SK-N-SH (cell line): ENCODE results near the gene DDX42. TPM values are rescaled to one million over a fixed set of nuclear protein-coding genes. Genes with fewer than 3 reads are reported as not detected.

Source experiments
- CTCF ChIA-PET: fragments of 300-600, 350-600 bp; formaldehyde crosslinking; extraction: SDS; loops from one replicate; lab custom pipeline; 2021; lab: Yijun Ruan, JAX
- POLR2A ChIA-PET: fragments of 350-600 bp; sonication (Branson Sonifier 250); formaldehyde crosslinking; extraction: SDS; loops from one replicate; lab custom pipeline; 2020; ENCODE audit warnings: antibody characterized with exemption, inconsistent platforms; lab: Yijun Ruan, JAX
- DNase-seq: peaks from one replicate; pipeline ENCODE4 v3.0.0; 2012
- H2AFZ ChIP-seq: fragments of 200-600 bp; sonication (generic); 2 replicates; pipeline ENCODE4 v1.8.1; 2016; ENCODE audit warnings: antibody characterized with exemption, mild to moderate bottlenecking, low read depth
- H3F3A ChIP-seq: fragments of 200-600 bp; sonication (generic); replicated peaks from 2 replicates; pipeline ENCODE3; 2016; ENCODE audit warnings: antibody characterized with exemption, mild to moderate bottlenecking; ENCODE audit not compliant: insufficient read depth
- H3K27ac ChIP-seq, 2 experiments: fragments of 200-500 bp in 1 of 2; fragments of 200-600 bp in 1 of 2; sonication (Bioruptor generic) in 1 of 2; sonication (generic), shearing (Covaris generic) in 1 of 2; 2 replicates each; pipeline versions ENCODE4 v1.5.1 to v1.6.1; 2014 to 2016; ENCODE audit warnings: low read depth in 2 of 2, inconsistent platforms in 1 of 2, low read length in 1 of 2, mild to moderate bottlenecking in 1 of 2, mixed read lengths in 1 of 2
- H3K27me3 ChIP-seq: fragments of 200-600 bp; sonication (generic), shearing (Covaris generic); 2 replicates; pipeline ENCODE4 v1.6.1; 2016; ENCODE audit warnings: mixed run types; ENCODE audit not compliant: insufficient read depth
- H3K36me3 ChIP-seq, 2 experiments: fragments of 200-500 bp in 1 of 2; fragments of 200-600 bp in 1 of 2; sonication (Bioruptor generic) in 1 of 2; sonication (generic) in 1 of 2; replicated peaks in 1 of 2; 2 replicates each; pipeline versions ENCODE3 to v1.5.1; 2014 to 2016; ENCODE audit warnings: low read length in 1 of 2, mild to moderate bottlenecking in 1 of 2; ENCODE audit not compliant: insufficient read depth in 2 of 2, control insufficient read depth in 1 of 2
- H3K4me1 ChIP-seq, 2 experiments: fragments of 200-500 bp in 1 of 2; fragments of 200-600 bp in 1 of 2; sonication (Bioruptor generic) in 1 of 2; sonication (generic), shearing (Covaris generic) in 1 of 2; 2 replicates each; pipeline versions ENCODE4 v1.5.1 to v1.6.1; 2014 to 2016; ENCODE audit warnings: low read depth in 1 of 2, low read length in 1 of 2, mixed run types in 1 of 2; ENCODE audit not compliant: insufficient read depth in 2 of 2, control insufficient read depth in 1 of 2
- H3K4me2 ChIP-seq: fragments of 200-600 bp; sonication (generic), shearing (Covaris generic); 2 replicates; pipeline ENCODE4 v1.6.1; 2017; ENCODE audit warnings: mixed run types
- H3K4me3 ChIP-seq, 2 experiments: fragments of 200-500 bp in 1 of 2; fragments of 200-600 bp in 1 of 2; sonication (Bioruptor generic) in 1 of 2; sonication (generic), shearing (Covaris generic) in 1 of 2; 2 replicates each; pipeline versions ENCODE4 v1.5.1 to v1.8.1; 2014 to 2016; ENCODE audit warnings: low read depth in 2 of 2, inconsistent platforms in 1 of 2, low read length in 1 of 2, mild to moderate bottlenecking in 1 of 2, mixed read lengths in 1 of 2, moderate library complexity in 1 of 2
- H3K79me2 ChIP-seq: fragments of 200-600 bp; sonication (generic); 2 replicates; pipeline ENCODE4 v1.8.1; 2017; ENCODE audit warnings: mild to moderate bottlenecking; ENCODE audit not compliant: insufficient read depth
- H3K9ac ChIP-seq: fragments of 200-600 bp; sonication (generic); 2 replicates; pipeline ENCODE4 v1.6.1; 2017; ENCODE audit warnings: mixed run types
- H3K9me2 ChIP-seq: fragments of 200-600 bp; sonication (generic); 2 replicates; pipeline ENCODE4 v1.6.1; 2017; ENCODE audit warnings: mixed run types
- H3K9me3 ChIP-seq: fragments of 200-600 bp; sonication (generic); 2 replicates; pipeline ENCODE4 v1.6.1; 2017; ENCODE audit warnings: mixed run types, mild to moderate bottlenecking, moderate library complexity
- H4K20me1 ChIP-seq: fragments of 200-600 bp; sonication (generic); 2 replicates; pipeline ENCODE4 v1.6.1; 2017; ENCODE audit warnings: mild to moderate bottlenecking, mixed run types; ENCODE audit not compliant: insufficient read depth
- CHD2 ChIP-seq: fragments of 150-350 bp; IDR thresholded peaks from 2 replicates; pipeline ENCODE4 v1.6.1; 2018; ENCODE audit warnings: low read length; ENCODE audit not compliant: partially characterized antibody
- FOSL2 ChIP-seq: IDR thresholded peaks from 2 replicates; pipeline ENCODE4 v1.4.0; 2012; ENCODE audit warnings: low read depth, mild to moderate bottlenecking, moderate library complexity, borderline replicate concordance
- MEF2A ChIP-seq: IDR thresholded peaks from 2 replicates; pipeline ENCODE4 v1.4.0; 2012; ENCODE audit warnings: low read depth, borderline replicate concordance
- NFIC ChIP-seq: IDR thresholded peaks from 2 replicates; pipeline ENCODE4 v1.4.0; 2012; ENCODE audit warnings: borderline replicate concordance
- NRF1 ChIP-seq: IDR thresholded peaks from 2 replicates; pipeline ENCODE4 v1.6.1; 2012; ENCODE audit warnings: low read depth, mild to moderate bottlenecking, low read length
- POLR2AphosphoS5 ChIP-seq: IDR thresholded peaks from 2 replicates; pipeline ENCODE4 v1.6.1; 2012; ENCODE audit warnings: low read depth, low read length
- REST ChIP-seq: IDR thresholded peaks from 2 replicates; pipeline ENCODE4 v1.6.1; 2012; ENCODE audit warnings: mild to moderate bottlenecking, low read depth, low read length, moderate library complexity
- RFX5 ChIP-seq: IDR thresholded peaks from 2 replicates; pipeline ENCODE4 v1.6.1; 2012; ENCODE audit warnings: mild to moderate bottlenecking, improper control_type of control experiment, low read length
- TAF1 ChIP-seq: IDR thresholded peaks from 2 replicates; pipeline ENCODE4 v1.6.1; 2012; ENCODE audit warnings: low read depth, mild to moderate bottlenecking, low read length, moderate library complexity, borderline replicate concordance
- WGBS: methylation state at CpG from one replicate; pipeline ENCODE4 v1.1.6; 2017; ENCODE audit warnings: low lambda C conversion rate; 5-methylcytosine and 5-hydroxymethylcytosine counted together
- polyA plus RNA-seq, 3 experiments: library from polyadenylated mRNA; depleted of rRNA; stranded (reverse); fragments of >200 nt; gene quantifications; 2 replicates each; pipeline ENCODE4 v1.2.3, GENCODE V29; 2012

The DDX42 gene
- polyA plus RNA-seq, 1 of the 3 experiments (the other 2 are of a cell fraction) = 115 TPM

GRCh38 chr17:63830904-63831491 is 57.0 kb downstream of the DDX42 start:
- Histone ChIP-seq H2AFZ (no peak overlapping the region), H3K9me3 (no peaks in the 10 kb centered on the region), H3K4me3 (no peak overlapping the region), H3K36me3 (peaks cover 62 to 71% of the 10 kb centered on the region in 2 experiments), H3K27ac (no peak overlapping the region), H3K4me1 (peaks cover 3 to 27% of the 10 kb centered on the region in 2 experiments; a peak in 2 of 4 replicates), H3F3A (peaks cover 35% of the 10 kb centered on the region), H3K27me3 (no peaks in the 10 kb centered on the region), H3K9ac (no peak overlapping the region), H4K20me1 (peaks cover 12% of the 10 kb centered on the region; the same call in 1 of the 2 replicates), H3K9me2 (no peaks in the 10 kb centered on the region), H3K4me2 (no peak overlapping the region), H3K79me2 (peaks cover 42% of the 10 kb centered on the region)
- CTCF ChIA-PET = interaction anchor here (0.5 to 7.4 kb wide), 9 partner anchors 9 to 406 kb away, joined by 3 to 96 read pairs (median 3); partner anchors contain the start of gene SMARCD2
- DNase-seq = no peak
- WGBS = 92% methylated on average over 15 of the region's 15 CpGs
- TF ChIP-seq RFX5 (no peak), NFIC (no peak), NRF1 (no peak), MEF2A (no peak), FOSL2 (no peak)
- POLR2A ChIA-PET = interaction anchor here (0.7 to 9.1 kb wide), 3 partner anchors 10 to 101 kb away, joined by 3 to 108 read pairs (median 7); partner anchors contain the start of gene SMARCD2

DNA sequence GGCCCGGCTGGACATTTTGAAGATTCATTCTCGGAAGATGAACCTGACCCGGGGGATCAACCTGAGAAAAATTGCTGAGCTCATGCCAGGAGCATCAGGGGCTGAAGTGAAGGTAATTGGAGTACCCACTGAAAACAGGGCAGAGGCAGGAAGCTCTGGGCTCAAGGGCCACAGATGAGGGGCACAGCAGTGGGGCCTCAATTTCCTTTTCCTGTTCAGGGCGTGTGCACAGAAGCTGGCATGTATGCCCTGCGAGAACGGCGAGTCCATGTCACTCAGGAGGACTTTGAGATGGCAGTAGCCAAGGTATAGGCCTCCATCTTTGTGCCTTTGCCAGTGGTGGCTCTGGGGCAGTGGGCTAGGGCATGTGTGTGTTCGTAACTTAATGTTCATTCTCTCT is 57.5 kb downstream of the DDX42 start:
- H3K9me3 ChIP-seq = no peaks in the 10 kb centered on the region
- ChIA-PET POLR2A (interaction anchor here (1.1 to 9.1 kb wide), 2 partner anchors 10 to 137 kb away, joined by 3 to 108 read pairs; partner anchors contain the start of gene SMARCD2), CTCF (interaction anchor here (0.5 to 7.4 kb wide), 5 partner anchors 9 to 198 kb away, joined by 3 to 96 read pairs (median 3); partner anchors contain the start of gene SMARCD2)
- no peak overlapping the region for H3K4me3 ChIP-seq
- no peak for DNase-seq
- H3K36me3 ChIP-seq = peaks cover 67 to 75% of the 10 kb centered on the region in 2 experiments
- H3K79me2 ChIP-seq = peaks cover 42% of the 10 kb centered on the region
- H3K27me3 ChIP-seq = no peaks in the 10 kb centered on the region
- peaks cover 3 to 26% of the 10 kb centered on the region in 2 experiments; a peak in 2 of 4 replicates for H3K4me1 ChIP-seq
- H2AFZ ChIP-seq = no peak overlapping the region
- no peak overlapping the region for H3K4me2 ChIP-seq
- H4K20me1 ChIP-seq = peaks cover 12% of the 10 kb centered on the region; the same call in 1 of the 2 replicates
- no peak for TF ChIP-seq TAF1
- peak; percentile 18 for TF ChIP-seq CHD2
- no peak for TF ChIP-seq REST
- no peak for TF ChIP-seq POLR2AphosphoS5
- no peaks in the 10 kb centered on the region for H3K9me2 ChIP-seq
- 95% methylated on average over 8 of the region's 8 CpGs for WGBS
- no peak overlapping the region for H3K9ac ChIP-seq
- H3K27ac ChIP-seq = no peak overlapping the region
- H3F3A ChIP-seq = peaks cover 33% of the 10 kb centered on the region
